Dendritic cell treated with granulocyte-macrophage colony-stimulating factor and Interleukin-4, amounts not matched to agents 40 ng/mL and 50 ng/mL, for 4 days (primary cell): ENCODE data around the gene DBP.
A peak's percentile ranks its signal among the peaks of the same experiment; 100 is the strongest.

Experiments
- H3K27ac Mint-ChIP-seq: one replicate; pipeline ENCODE4 v1.8.0; 2022; ENCODE audit warnings: mild to moderate bottlenecking, mixed read lengths
- H3K27me3 Mint-ChIP-seq: one replicate; pipeline ENCODE4 v1.8.0; 2022; ENCODE audit warnings: mild to moderate bottlenecking, mixed read lengths
- H3K36me3 Mint-ChIP-seq: one replicate; pipeline ENCODE4 v1.8.0; 2022; ENCODE audit warnings: low read depth, mixed read lengths
- H3K4me1 Mint-ChIP-seq: one replicate; pipeline ENCODE4 v1.8.0; 2022; ENCODE audit warnings: low read depth, mixed read lengths
- H3K4me3 Mint-ChIP-seq: one replicate; pipeline ENCODE4 v1.8.0; 2022; ENCODE audit warnings: mild to moderate bottlenecking, moderate library complexity, mixed read lengths
- H3K9me3 Mint-ChIP-seq: one replicate; pipeline ENCODE4 v1.8.0; 2022; ENCODE audit warnings: mixed read lengths
- intact Hi-C: fragments of 100-400 bp; cut with micrococcal nuclease; formaldehyde crosslinking; loops from one replicate; pipeline ENCODE4 v1.15.0; 2022

The DBP gene

GRCh38 chr19:48613024-48613851 lies 23.9 kb downstream of the DBP start:
- Mint-ChIP-seq H3K9me3 (no peaks in the 10 kb centered on the region), H3K36me3 (peaks cover 42% of the 10 kb centered on the region), H3K27me3 (no peaks in the 10 kb centered on the region), H3K4me3 (no peak overlapping the region), H3K27ac (peak overlapping the region; percentile 57), H3K4me1 (peaks cover 43% of the 10 kb centered on the region)
- intact Hi-C loops = no loop called here

GRCh38 chr19:48611872-48612271 lies 25.3 kb downstream of the DBP start:
- Mint-ChIP-seq H3K36me3 (peaks cover 28% of the 10 kb centered on the region), H3K4me3 (no peak overlapping the region), H3K4me1 (peaks cover 32% of the 10 kb centered on the region), H3K27ac (no peak overlapping the region), H3K9me3 (no peaks in the 10 kb centered on the region), H3K27me3 (no peaks in the 10 kb centered on the region)
- intact Hi-C loops = no loop called here

- Mint-ChIP-seq H3K4me3 (no peak overlapping the region), H3K36me3 (peaks cover 6% of the 10 kb centered on the region), H3K4me1 (peaks cover 12% of the 10 kb centered on the region), H3K27me3 (no peaks in the 10 kb centered on the region), H3K27ac (no peak overlapping the region), H3K9me3 (no peaks in the 10 kb centered on the region)
- intact Hi-C loops = loop anchor here (5.0 kb wide), 1 partner anchor 117 kb away; no protein-coding TSS in a partner anchor
Measured at GRCh38 chr19:48609571-48610108, 27.5 kb downstream of the DBP start.

- H3K27me3 Mint-ChIP-seq = no peaks in the 10 kb centered on the region
- no peaks in the 10 kb centered on the region for H3K9me3 Mint-ChIP-seq
- H3K4me3 Mint-ChIP-seq = no peak overlapping the region
- intact Hi-C loops = loop anchor here (5.0 kb wide), 1 partner anchor 117 kb away; no protein-coding TSS in a partner anchor
- peaks cover 12% of the 10 kb centered on the region for H3K4me1 Mint-ChIP-seq
- no peaks in the 10 kb centered on the region for H3K36me3 Mint-ChIP-seq
- H3K27ac Mint-ChIP-seq = no peak overlapping the region
Measured at GRCh38 chr19:48608798-48609263, 28.3 kb downstream of the DBP start.

GRCh38 chr19:48607359-48607755 lies 29.8 kb downstream of the DBP start:
- Mint-ChIP-seq H3K27ac (no peak overlapping the region), H3K36me3 (no peaks in the 10 kb centered on the region), H3K4me1 (peaks cover 13% of the 10 kb centered on the region), H3K9me3 (no peaks in the 10 kb centered on the region), H3K27me3 (no peaks in the 10 kb centered on the region), H3K4me3 (no peak overlapping the region)
- intact Hi-C loops = loop anchor here (5.0 kb wide), 1 partner anchor 115 kb away; no protein-coding TSS in a partner anchor

GRCh38 chr19:48606463-48607358 lies 30.5 kb downstream of the DBP start, which contains the start of gene SPACA4:
Gene SPACA4, plus strand, starts transcription at chr19:48606742. Its CDS starts 237 bp downstream, at chr19:48606979.
- Mint-ChIP-seq H3K27ac (no peak within 1 kb of the TSS), H3K9me3 (no peaks in the 10 kb centered on the region), H3K4me1 (peaks cover 19% of the 10 kb centered on the region), H3K27me3 (peaks cover 5% of the 10 kb centered on the region), H3K36me3 (no peaks in the 10 kb centered on the region), H3K4me3 (no peak within 1 kb of the TSS)
- intact Hi-C loops = loop anchor here (5.0 kb wide), 1 partner anchor 114 kb away; no protein-coding TSS in a partner anchor

GRCh38 chr19:48603850-48604249 lies 33.3 kb downstream of the DBP start:
- Mint-ChIP-seq H3K27me3 (peaks cover 16% of the 10 kb centered on the region), H3K4me1 (peaks cover 20% of the 10 kb centered on the region), H3K36me3 (no peaks in the 10 kb centered on the region), H3K27ac (no peak overlapping the region), H3K9me3 (no peaks in the 10 kb centered on the region), H3K4me3 (no peak overlapping the region)
- intact Hi-C loops = no loop called here

GRCh38 chr19:48603449-48603848 lies 33.7 kb downstream of the DBP start:
- Mint-ChIP-seq H3K4me1 (peaks cover 16% of the 10 kb centered on the region), H3K4me3 (no peak overlapping the region), H3K27me3 (peaks cover 20% of the 10 kb centered on the region), H3K27ac (no peak overlapping the region), H3K36me3 (no peaks in the 10 kb centered on the region), H3K9me3 (no peaks in the 10 kb centered on the region)
- intact Hi-C loops = no loop called here

- intact Hi-C loops = no loop called here
- peaks cover 15% of the 10 kb centered on the region for H3K4me1 Mint-ChIP-seq
- no peaks in the 10 kb centered on the region for H3K9me3 Mint-ChIP-seq
- H3K27ac Mint-ChIP-seq = no peak overlapping the region
- no peaks in the 10 kb centered on the region for H3K36me3 Mint-ChIP-seq
- peaks cover 23% of the 10 kb centered on the region for H3K27me3 Mint-ChIP-seq
- no peak overlapping the region for H3K4me3 Mint-ChIP-seq
Measured at GRCh38 chr19:48603001-48603400, 34.2 kb downstream of the DBP start.

- Mint-ChIP-seq H3K36me3 (no peaks in the 10 kb centered on the region), H3K27ac (no peak overlapping the region), H3K9me3 (no peaks in the 10 kb centered on the region), H3K4me3 (no peak overlapping the region), H3K27me3 (peaks cover 23% of the 10 kb centered on the region), H3K4me1 (peaks cover 15% of the 10 kb centered on the region)
- intact Hi-C loops = no loop called here
Measured at GRCh38 chr19:48600679-48601417, 36.3 kb downstream of the DBP start.

- peaks cover 23% of the 10 kb centered on the region for H3K27me3 Mint-ChIP-seq
- peaks cover 15% of the 10 kb centered on the region for H3K4me1 Mint-ChIP-seq
- intact Hi-C loops = no loop called here
- no peak overlapping the region for H3K4me3 Mint-ChIP-seq
- H3K27ac Mint-ChIP-seq = no peak overlapping the region
- H3K9me3 Mint-ChIP-seq = no peaks in the 10 kb centered on the region
- H3K36me3 Mint-ChIP-seq = no peaks in the 10 kb centered on the region
Measured at GRCh38 chr19:48598996-48599700, 38.0 kb downstream of the DBP start.

- intact Hi-C loops = no loop called here
- Mint-ChIP-seq H3K9me3 (no peaks in the 10 kb centered on the region), H3K36me3 (no peaks in the 10 kb centered on the region), H3K4me1 (peaks cover 9% of the 10 kb centered on the region), H3K27ac (no peak overlapping the region), H3K27me3 (peaks cover 20% of the 10 kb centered on the region), H3K4me3 (no peak overlapping the region)
Measured at GRCh38 chr19:48596679-48597465, 40.3 kb downstream of the DBP start.
